ENCODE data around the gene ASCL2. TPM values are rescaled to one million over a fixed set of nuclear protein-coding genes. Genes with fewer than 3 reads are reported as not detected.

Gene ASCL2
- total and polyA plus RNA-seq, 2 donors, result 1.6 to 2.5 TPM

- Histone ChIP-seq H3K4me1 (ENCODE audit: control insufficient read depth in 2 of 2, insufficient read depth in 2 of 2, low read length in 2 of 2) (no peaks in the 10 kb centered on the region), H3K36me3 (ENCODE audit: control insufficient read depth in 2 of 2, insufficient read depth in 2 of 2, low read length in 1 of 2) (no peaks in the 10 kb centered on the region), H3K4me3 (ENCODE audit: low read length in 2 of 2) (no peak overlapping the region), H3K27ac (ENCODE audit: low read depth in 1 of 2, low read length in 1 of 2) (no peak overlapping the region), H3K9me3 (ENCODE audit: control insufficient read depth in 2 of 2, insufficient read depth in 1 of 2, low read length in 1 of 2) (no peaks in the 10 kb centered on the region), H3K27me3 (ENCODE audit: control insufficient read depth in 2 of 2, insufficient read depth in 1 of 2, low read length in 1 of 2) (peaks cover 0 to 4% of the 10 kb centered on the region in 2 donors)
- 93% methylated on average over 6 of the region's 6 CpGs for WGBS
- no peak for DNase-seq (ENCODE audit: low read depth in 6 of 9, low spot score in 9 of 9)
Observed at GRCh38 chr11:2219318-2220017, 50.9 kb downstream of the ASCL2 start.

Other genes starting within 250 kb of the ASCL2 start
- gene IGF2, start 131.2 kb downstream of the ASCL2 start, total RNA-seq, result 38.2 TPM
- gene IGF2, start 131.2 kb downstream of the ASCL2 start, polyA plus RNA-seq, result 7.2 TPM
- 0.42 TPM for gene INS, start 109.4 kb downstream of the ASCL2 start, total RNA-seq
- 2.4 TPM for gene INS, start 109.4 kb downstream of the ASCL2 start, polyA plus RNA-seq
- 0.14 TPM for gene TH, start 98.8 kb downstream of the ASCL2 start, total RNA-seq
- gene TH, start 98.8 kb downstream of the ASCL2 start, polyA plus RNA-seq, result 0.46 TPM
- 2.4 TPM for gene C11orf21, start 31.3 kb upstream of the ASCL2 start, total RNA-seq
- 18.9 TPM for gene C11orf21, start 31.3 kb upstream of the ASCL2 start, polyA plus RNA-seq
- gene TSPAN32, start 31.4 kb upstream of the ASCL2 start, total RNA-seq, result 4.0 TPM
- gene TSPAN32, start 31.4 kb upstream of the ASCL2 start, polyA plus RNA-seq, result 15.7 TPM
- 59.8 TPM for gene CD81, start 106.7 kb upstream of the ASCL2 start, total RNA-seq
- gene CD81, start 106.7 kb upstream of the ASCL2 start, polyA plus RNA-seq, result 179 TPM
- 56.8 TPM for gene TSSC4, start 130.2 kb upstream of the ASCL2 start, total RNA-seq
- gene TSSC4, start 130.2 kb upstream of the ASCL2 start, polyA plus RNA-seq, result 62.0 TPM
- gene TRPM5, start 173.9 kb upstream of the ASCL2 start, total RNA-seq, result 0.09 TPM
- gene TRPM5, start 173.9 kb upstream of the ASCL2 start, polyA plus RNA-seq, result 0.55 TPM
- 0.94 TPM for gene KCNQ1, start 174.4 kb upstream of the ASCL2 start, total RNA-seq
- 3.7 TPM for gene KCNQ1, start 174.4 kb upstream of the ASCL2 start, polyA plus RNA-seq